ENCODE data around the gene ZNF727.
A peak's percentile ranks its signal among the peaks of the same experiment; 100 is the strongest.
"Not testable (repeated sequence)": the region's sequence is repeated elsewhere in the genome, so short reads cannot be mapped to it uniquely, and the experiment has no call there.

ZNF727 gene

GRCh38 chr7:64045301-64046040 is at the start of gene ZNF727:
Gene ZNF727 (plus strand): TSS chr7:64045434. CDS start chr7:64045622, 188 bp downstream.
- H3K9ac ChIP-seq (ENCODE audit: low read depth in 1 of 2, low read length in 2 of 2), result peak within 1 kb of the TSS; percentile 18 to 52
- H3K4me3 ChIP-seq (ENCODE audit: low read length in 2 of 2), result peak within 1 kb of the TSS; percentile 72 to 74
- H3K27ac ChIP-seq (ENCODE audit: low read depth in 2 of 2, low read length in 2 of 2), result peak within 1 kb of the TSS; percentile 27 to 43
- H3K36me3 ChIP-seq (ENCODE audit: control insufficient read depth in 2 of 2, insufficient read depth in 2 of 2, low read length in 2 of 2), result no peaks in the 10 kb centered on the region
- H3K27me3 ChIP-seq (ENCODE audit: control insufficient read depth in 2 of 2, insufficient read depth in 2 of 2, low read length in 2 of 2), result no peaks in the 10 kb centered on the region
- peaks cover 3 to 5% of the 10 kb centered on the region in 2 donors for H3K9me3 ChIP-seq (ENCODE audit: control insufficient read depth in 2 of 2, low read length in 2 of 2)
- no peaks in the 10 kb centered on the region for H3K4me1 ChIP-seq (ENCODE audit: control insufficient read depth in 2 of 2, insufficient read depth in 2 of 2, low read length in 2 of 2)

GRCh38 chr7:63998549-63998948 is 46.7 kb upstream of the ZNF727 start, which contains the start of gene ZNF722:
Gene ZNF722 (plus strand): TSS chr7:63998849. CDS start chr7:63998962, 113 bp downstream.
- Histone ChIP-seq H3K36me3 (ENCODE audit: control insufficient read depth in 2 of 2, insufficient read depth in 2 of 2, low read length in 2 of 2) (no peaks in the 10 kb centered on the region), H3K9ac (ENCODE audit: low read depth in 1 of 2, low read length in 2 of 2) (no peak within 1 kb of the TSS), H3K9me3 (ENCODE audit: control insufficient read depth in 2 of 2, low read length in 2 of 2) (peaks cover 0 to 4% of the 10 kb centered on the region in 2 donors), H3K27ac (ENCODE audit: low read depth in 2 of 2, low read length in 2 of 2) (no peak within 1 kb of the TSS), H3K4me3 (ENCODE audit: low read length in 2 of 2) (no peak within 1 kb of the TSS), H3K4me1 (ENCODE audit: control insufficient read depth in 2 of 2, insufficient read depth in 2 of 2, low read length in 2 of 2) (no peaks in the 10 kb centered on the region), H3K27me3 (ENCODE audit: control insufficient read depth in 2 of 2, insufficient read depth in 2 of 2, low read length in 2 of 2) (no peaks in the 10 kb centered on the region)

- not testable (repeated sequence) for H3K9me3 ChIP-seq (ENCODE audit: control insufficient read depth in 2 of 2, low read length in 2 of 2); H3K27me3 ChIP-seq (ENCODE audit: control insufficient read depth in 2 of 2, insufficient read depth in 2 of 2, low read length in 2 of 2); H3K36me3 ChIP-seq (ENCODE audit: control insufficient read depth in 2 of 2, insufficient read depth in 2 of 2, low read length in 2 of 2); H3K9ac ChIP-seq (ENCODE audit: low read depth in 1 of 2, low read length in 2 of 2); H3K4me1 ChIP-seq (ENCODE audit: control insufficient read depth in 2 of 2, insufficient read depth in 2 of 2, low read length in 2 of 2); H3K27ac ChIP-seq (ENCODE audit: low read depth in 2 of 2, low read length in 2 of 2); H3K4me3 ChIP-seq (ENCODE audit: low read length in 2 of 2)
Observed at GRCh38 chr7:64015496-64015895, 29.7 kb upstream of the ZNF727 start.

- no peaks in the 10 kb centered on the region for H3K36me3 ChIP-seq (ENCODE audit: control insufficient read depth in 2 of 2, insufficient read depth in 2 of 2, low read length in 2 of 2)
- H3K4me1 ChIP-seq (ENCODE audit: control insufficient read depth in 2 of 2, insufficient read depth in 2 of 2, low read length in 2 of 2), result no peaks in the 10 kb centered on the region
- no peak overlapping the region for H3K9ac ChIP-seq (ENCODE audit: low read depth in 1 of 2, low read length in 2 of 2)
- H3K27me3 ChIP-seq (ENCODE audit: control insufficient read depth in 2 of 2, insufficient read depth in 2 of 2, low read length in 2 of 2), result no peaks in the 10 kb centered on the region
- H3K4me3 ChIP-seq (ENCODE audit: low read length in 2 of 2), result no peak overlapping the region
- H3K27ac ChIP-seq (ENCODE audit: low read depth in 2 of 2, low read length in 2 of 2), result no peak overlapping the region
- peaks cover 3 to 11% of the 10 kb centered on the region in 2 donors for H3K9me3 ChIP-seq (ENCODE audit: control insufficient read depth in 2 of 2, low read length in 2 of 2)
Observed at GRCh38 chr7:64035388-64035787, 9.8 kb upstream of the ZNF727 start.

- H3K27ac ChIP-seq (ENCODE audit: low read depth in 2 of 2, low read length in 2 of 2), result no peak overlapping the region
- no peak overlapping the region for H3K4me3 ChIP-seq (ENCODE audit: low read length in 2 of 2)
- peaks cover 3 to 4% of the 10 kb centered on the region in 2 donors for H3K9me3 ChIP-seq (ENCODE audit: control insufficient read depth in 2 of 2, low read length in 2 of 2)
- H3K27me3 ChIP-seq (ENCODE audit: control insufficient read depth in 2 of 2, insufficient read depth in 2 of 2, low read length in 2 of 2), result no peaks in the 10 kb centered on the region
- H3K36me3 ChIP-seq (ENCODE audit: control insufficient read depth in 2 of 2, insufficient read depth in 2 of 2, low read length in 2 of 2), result no peaks in the 10 kb centered on the region
- no peaks in the 10 kb centered on the region for H3K4me1 ChIP-seq (ENCODE audit: control insufficient read depth in 2 of 2, insufficient read depth in 2 of 2, low read length in 2 of 2)
- no peak overlapping the region for H3K9ac ChIP-seq (ENCODE audit: low read depth in 1 of 2, low read length in 2 of 2)
Observed at GRCh38 chr7:64037095-64037494, 8.1 kb upstream of the ZNF727 start.

- Histone ChIP-seq H3K4me3 (ENCODE audit: low read length in 2 of 2) (peak overlapping the region; percentile 72 to 74), H3K27me3 (ENCODE audit: control insufficient read depth in 2 of 2, insufficient read depth in 2 of 2, low read length in 2 of 2) (no peaks in the 10 kb centered on the region), H3K9me3 (ENCODE audit: control insufficient read depth in 2 of 2, low read length in 2 of 2) (peaks cover 3 to 5% of the 10 kb centered on the region in 2 donors), H3K4me1 (ENCODE audit: control insufficient read depth in 2 of 2, insufficient read depth in 2 of 2, low read length in 2 of 2) (no peaks in the 10 kb centered on the region), H3K9ac (ENCODE audit: low read depth in 1 of 2, low read length in 2 of 2) (peak overlapping the region; percentile 18 to 52), H3K27ac (ENCODE audit: low read depth in 2 of 2, low read length in 2 of 2) (peak overlapping the region in 1 of 2 donors; percentile 43), H3K36me3 (ENCODE audit: control insufficient read depth in 2 of 2, insufficient read depth in 2 of 2, low read length in 2 of 2) (no peaks in the 10 kb centered on the region)
Observed at GRCh38 chr7:64046041-64046389, 781 bp downstream of the ZNF727 start.

GRCh38 chr7:64077837-64078698 is 32.8 kb downstream of the ZNF727 start:
- not testable (repeated sequence) for H3K4me1 ChIP-seq (ENCODE audit: control insufficient read depth in 2 of 2, insufficient read depth in 2 of 2, low read length in 2 of 2); H3K27ac ChIP-seq (ENCODE audit: low read depth in 2 of 2, low read length in 2 of 2); H3K36me3 ChIP-seq (ENCODE audit: control insufficient read depth in 2 of 2, insufficient read depth in 2 of 2, low read length in 2 of 2); H3K27me3 ChIP-seq (ENCODE audit: control insufficient read depth in 2 of 2, insufficient read depth in 2 of 2, low read length in 2 of 2); H3K4me3 ChIP-seq (ENCODE audit: low read length in 2 of 2); H3K9ac ChIP-seq (ENCODE audit: low read depth in 1 of 2, low read length in 2 of 2)
- H3K9me3 ChIP-seq (ENCODE audit: control insufficient read depth in 2 of 2, low read length in 2 of 2), result peaks cover 52 to 71% of the 10 kb centered on the region in 2 donors

- Histone ChIP-seq H3K36me3 (ENCODE audit: control insufficient read depth in 2 of 2, insufficient read depth in 2 of 2, low read length in 2 of 2) (peaks cover 0 to 1% of the 10 kb centered on the region in 2 donors), H3K9me3 (ENCODE audit: control insufficient read depth in 2 of 2, low read length in 2 of 2) (peaks cover 55 to 68% of the 10 kb centered on the region in 2 donors)
Observed at GRCh38 chr7:64078699-64078994, 33.4 kb downstream of the ZNF727 start.

GRCh38 chr7:64087501-64087900 is 42.3 kb downstream of the ZNF727 start:
- Histone ChIP-seq H3K27ac (ENCODE audit: low read depth in 2 of 2, low read length in 2 of 2) (no peak overlapping the region), H3K9ac (ENCODE audit: low read depth in 1 of 2, low read length in 2 of 2) (no peak overlapping the region), H3K4me1 (ENCODE audit: control insufficient read depth in 2 of 2, insufficient read depth in 2 of 2, low read length in 2 of 2) (no peaks in the 10 kb centered on the region), H3K36me3 (ENCODE audit: control insufficient read depth in 2 of 2, insufficient read depth in 2 of 2, low read length in 2 of 2) (no peaks in the 10 kb centered on the region), H3K4me3 (ENCODE audit: low read length in 2 of 2) (no peak overlapping the region), H3K27me3 (ENCODE audit: control insufficient read depth in 2 of 2, insufficient read depth in 2 of 2, low read length in 2 of 2) (no peaks in the 10 kb centered on the region), H3K9me3 (ENCODE audit: control insufficient read depth in 2 of 2, low read length in 2 of 2) (peaks cover 0 to 12% of the 10 kb centered on the region in 2 donors)

More at GRCh38 chr7:64078699-64078994, 33.4 kb downstream of the ZNF727 start:
- Histone ChIP-seq H3K9ac (ENCODE audit: low read depth in 1 of 2, low read length in 2 of 2) (no peak overlapping the region), H3K4me1 (ENCODE audit: control insufficient read depth in 2 of 2, insufficient read depth in 2 of 2, low read length in 2 of 2) (no peaks in the 10 kb centered on the region), H3K27ac (ENCODE audit: low read depth in 2 of 2, low read length in 2 of 2) (no peak overlapping the region), H3K27me3 (ENCODE audit: control insufficient read depth in 2 of 2, insufficient read depth in 2 of 2, low read length in 2 of 2) (no peaks in the 10 kb centered on the region), H3K4me3 (ENCODE audit: low read length in 2 of 2) (no peak overlapping the region)

- H3K9ac ChIP-seq (ENCODE audit: low read depth in 1 of 2, low read length in 2 of 2); H3K27ac ChIP-seq (ENCODE audit: low read depth in 2 of 2, low read length in 2 of 2); H3K4me1 ChIP-seq (ENCODE audit: control insufficient read depth in 2 of 2, insufficient read depth in 2 of 2, low read length in 2 of 2); H3K4me3 ChIP-seq (ENCODE audit: low read length in 2 of 2); H3K36me3 ChIP-seq (ENCODE audit: control insufficient read depth in 2 of 2, insufficient read depth in 2 of 2, low read length in 2 of 2); H3K27me3 ChIP-seq (ENCODE audit: control insufficient read depth in 2 of 2, insufficient read depth in 2 of 2, low read length in 2 of 2): not testable (repeated sequence)
- H3K9me3 ChIP-seq (ENCODE audit: control insufficient read depth in 2 of 2, low read length in 2 of 2), result peaks cover 0 to 13% of the 10 kb centered on the region in 2 donors
Observed at GRCh38 chr7:64088863-64089262, 43.6 kb downstream of the ZNF727 start.
